VCaP (cell line): ENCODE data around the gene NUBPL.

ENCODE experiments used
- H3K27ac ChIP-seq: fragments of 450-650 bp; 2 replicates; pipeline ENCODE4 v1.5.1; 2017
- CTCF ChIP-seq: fragments of 450-650 bp; conservative IDR thresholded peaks from 2 replicates; pipeline ENCODE4 v1.5.1; 2017; ENCODE audit warnings: mild to moderate bottlenecking, moderate library complexity

NUBPL gene

GRCh38 chr14:31909977-31910376 lies 348.8 kb downstream of the NUBPL start:
- no peak for TF ChIP-seq CTCF
- H3K27ac ChIP-seq = no peak overlapping the region
